Iris pigment epithelial cell (primary cell): ENCODE measurements around the gene BSPRY.
A peak's percentile ranks its signal among the peaks of the same experiment; 100 is the strongest.

ENCODE experiments used
- DNase-seq: peaks from one replicate; pipeline ENCODE4 v3.0.0-alpha.2; 2011; ENCODE audit warnings: low read depth

BSPRY gene

DNA sequence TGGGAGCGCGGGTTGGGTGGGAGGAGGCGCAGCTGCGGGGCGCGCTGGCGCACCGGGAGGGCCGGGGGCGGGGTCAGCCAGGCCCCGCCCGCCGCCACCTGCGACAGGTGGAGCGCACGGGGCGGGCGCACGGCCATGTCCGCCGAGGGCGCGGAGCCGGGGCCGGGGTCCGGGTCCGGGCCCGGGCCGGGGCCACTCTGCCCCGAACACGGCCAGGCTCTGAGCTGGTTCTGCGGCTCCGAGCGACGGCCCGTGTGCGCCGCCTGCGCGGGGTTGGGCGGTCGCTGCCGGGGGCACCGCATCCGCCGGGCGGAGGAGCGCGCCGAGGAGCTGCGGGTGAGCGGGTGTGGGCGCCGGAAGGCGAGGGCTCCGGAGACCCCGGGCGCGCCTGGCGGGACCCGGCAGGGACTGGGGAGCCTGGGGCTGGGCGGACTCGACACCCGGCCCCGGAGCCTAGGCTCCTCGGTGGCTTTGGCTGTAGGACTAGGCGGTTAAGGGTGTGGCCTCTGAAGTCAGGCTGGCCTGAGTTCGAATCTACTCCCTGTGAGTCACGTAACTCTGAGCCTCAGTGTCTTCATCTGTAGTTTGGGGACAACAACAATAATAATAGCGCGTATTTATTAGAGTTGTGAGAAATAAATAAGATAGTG lies at the start of gene BSPRY:
BSPRY (plus strand) TSS at position 97 of the 650 bp plus-strand sequence; CDS start at position 136, 39 bp downstream.
- no peak for DNase-seq

GRCh38 chr9:113299800-113300292 lies 49.5 kb upstream of the BSPRY start:
- no peak for DNase-seq

DNA sequence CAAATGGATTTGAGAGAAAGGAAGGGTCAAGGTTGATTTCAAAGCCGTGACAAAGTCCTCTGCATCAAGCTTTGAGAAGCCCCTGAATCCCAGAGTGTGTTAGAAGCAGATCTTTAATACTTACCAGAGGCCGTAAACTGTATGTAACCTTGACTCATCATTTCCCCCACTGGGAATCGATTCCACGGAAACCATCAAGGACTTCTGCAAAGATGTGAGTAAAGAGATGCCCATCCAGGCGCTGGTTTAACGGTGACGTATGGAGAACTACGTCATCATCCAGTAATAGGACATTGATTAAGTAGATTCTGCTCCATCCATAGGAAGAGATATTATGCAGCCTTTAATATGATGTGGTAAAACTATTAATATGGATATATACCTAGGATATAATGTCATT lies 47.8 kb upstream of the BSPRY start:
- no peak for DNase-seq

DNA sequence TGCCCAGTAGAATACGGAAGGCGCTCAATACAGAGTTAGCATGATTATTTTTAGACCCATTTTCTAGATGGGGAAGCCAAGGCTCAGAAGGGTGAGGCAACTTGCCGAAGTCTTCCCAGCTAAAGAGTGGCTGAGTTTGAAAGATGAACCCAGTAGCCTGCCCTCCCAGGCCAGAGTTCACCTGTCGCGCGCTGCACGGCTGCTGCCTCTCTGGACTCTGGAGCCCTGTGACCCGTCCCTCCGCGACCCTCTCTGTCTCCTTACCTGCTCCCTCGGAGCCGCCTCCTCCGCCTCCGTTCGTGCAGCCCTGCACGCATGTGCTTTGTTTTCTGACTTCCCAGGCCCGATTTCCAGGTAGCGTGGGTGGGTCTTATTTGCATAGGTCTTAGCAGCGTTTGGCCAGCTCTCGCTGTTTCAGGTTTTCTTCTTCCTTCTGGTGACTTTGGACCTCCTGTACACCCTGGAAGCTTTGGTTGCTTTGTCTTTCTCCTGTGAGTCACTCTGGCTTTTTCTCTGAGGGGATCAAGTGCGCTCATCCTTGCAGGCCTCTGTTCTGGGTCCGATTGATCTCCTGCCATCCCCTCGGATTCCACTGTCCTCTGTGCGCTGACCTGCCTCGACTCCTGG lies 46.4 kb upstream of the BSPRY start, which contains the start of gene RNF183:
RNF183 (minus strand) TSS at position 585 of the 627 bp plus-strand sequence. CDS start 5,192 bp downstream, outside the sequence.
- no peak for DNase-seq

DNA sequence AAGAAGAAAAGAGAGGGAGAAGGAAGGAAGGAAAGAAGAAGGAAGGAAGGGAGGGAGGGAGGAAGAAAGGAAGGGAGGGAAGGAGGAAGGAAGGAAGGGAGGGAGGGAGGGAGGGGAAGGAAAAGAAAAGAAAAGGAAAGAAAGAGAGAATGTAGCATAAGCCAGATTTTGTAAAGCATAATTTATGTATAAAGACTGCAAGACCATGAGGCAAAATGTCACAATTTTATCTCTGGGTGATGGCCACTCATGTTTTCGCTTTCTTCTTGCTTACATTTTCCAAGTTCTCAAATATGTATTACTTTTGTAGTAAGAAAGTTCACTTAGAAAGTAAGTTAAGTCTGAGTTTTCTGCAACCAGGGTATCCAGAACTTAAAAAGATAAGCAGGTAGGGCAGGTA lies 42.8 kb upstream of the BSPRY start:
- DNase-seq, result no peak

GRCh38 chr9:113307396-113307975 lies 41.9 kb upstream of the BSPRY start:
- DNase-seq, result no peak

- DNase-seq, result peak; percentile 57
Measured at GRCh38 chr9:113309204-113309813, 40.0 kb upstream of the BSPRY start.

DNA sequence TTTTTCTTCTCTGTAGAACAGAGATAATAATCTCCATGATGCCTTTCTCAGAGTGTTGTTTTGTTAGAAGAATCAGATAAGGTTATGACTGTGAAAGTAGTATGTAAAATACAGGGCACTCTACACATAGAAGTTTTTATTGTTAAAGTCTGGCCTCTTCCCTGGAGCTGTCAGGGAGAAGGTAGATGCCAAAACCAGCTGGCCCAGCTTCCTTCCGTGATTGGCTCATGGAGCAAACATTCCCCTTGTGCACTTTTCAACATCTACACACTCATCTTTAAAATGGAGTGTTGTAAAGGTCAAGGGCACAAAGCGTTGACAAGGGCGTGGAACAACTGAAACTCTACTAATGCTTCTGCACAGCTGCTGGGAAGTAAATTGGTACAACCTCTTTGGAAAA lies 38.8 kb upstream of the BSPRY start:
- DNase-seq, result no peak

- no peak for DNase-seq
Measured at GRCh38 chr9:113311961-113312360, 37.4 kb upstream of the BSPRY start.

DNA sequence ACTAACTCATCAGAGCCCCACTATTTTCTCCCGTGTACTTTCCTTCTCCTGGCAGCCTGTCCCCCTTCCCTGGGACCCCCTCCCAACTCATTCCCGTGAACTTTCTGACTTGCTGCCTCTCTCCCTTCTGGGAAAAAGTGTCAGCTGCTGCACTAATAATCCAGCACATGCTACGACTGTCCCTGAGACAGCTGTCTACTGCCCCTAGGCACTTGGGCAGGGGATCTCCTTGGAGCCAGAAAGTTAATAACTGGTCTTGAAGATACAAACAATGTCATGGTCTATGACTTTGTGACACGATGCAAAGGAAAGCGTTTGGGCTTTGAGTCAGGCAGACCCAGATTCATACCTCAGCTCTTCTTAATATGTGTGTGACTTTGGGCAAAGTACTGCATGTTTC lies 36.1 kb upstream of the BSPRY start:
- DNase-seq, result no peak

GRCh38 chr9:113315231-113315630 lies 34.1 kb upstream of the BSPRY start:
- DNase-seq, result no peak

GRCh38 chr9:113316030-113316429 lies 33.3 kb upstream of the BSPRY start:
- no peak for DNase-seq

DNA sequence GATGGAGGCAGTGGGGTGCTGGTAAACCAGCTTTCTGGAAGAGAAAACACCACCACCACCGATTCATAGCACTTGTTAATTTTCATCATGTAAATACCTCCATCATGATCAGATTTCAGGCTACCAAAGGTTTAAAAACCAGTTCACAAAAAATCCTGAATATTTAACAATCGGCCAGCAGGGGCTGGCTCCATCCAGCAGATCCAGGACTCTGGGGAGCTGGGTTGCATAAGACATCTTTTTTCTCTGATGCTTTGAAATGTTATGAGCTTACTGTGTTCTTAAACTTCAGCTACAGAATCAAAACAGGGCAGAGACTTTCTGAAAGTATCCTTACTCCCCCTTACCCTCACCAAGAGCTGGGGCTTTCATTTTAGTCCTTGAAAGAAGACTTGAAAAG lies 31.6 kb upstream of the BSPRY start:
- DNase-seq, result no peak

- no peak for DNase-seq
Measured at GRCh38 chr9:113319054-113319453, 30.3 kb upstream of the BSPRY start.

GRCh38 chr9:113320051-113320450 lies 29.3 kb upstream of the BSPRY start:
- DNase-seq, result no peak

DNA sequence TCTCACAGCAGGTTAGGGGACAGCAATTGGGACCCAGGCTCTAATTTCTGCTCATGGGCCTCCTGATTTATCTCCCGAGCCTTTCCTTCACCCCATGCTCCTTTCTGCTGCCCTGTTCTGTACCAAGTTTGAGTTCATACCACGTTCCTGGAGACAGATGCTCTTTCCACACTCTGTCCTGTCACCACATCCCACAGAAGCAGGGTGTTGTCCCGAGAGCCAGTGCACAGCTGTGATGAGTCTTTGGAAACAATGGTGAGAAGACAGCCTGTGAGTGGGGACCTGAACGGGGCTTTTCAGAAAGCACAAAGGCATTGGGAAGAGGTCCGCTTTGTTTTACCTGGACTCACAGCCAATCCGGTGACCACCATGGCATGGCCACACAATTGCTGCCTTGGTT lies 26.7 kb upstream of the BSPRY start:
- no peak for DNase-seq

- DNase-seq, result no peak
Measured at GRCh38 chr9:113326230-113326629, 23.1 kb upstream of the BSPRY start.

DNA sequence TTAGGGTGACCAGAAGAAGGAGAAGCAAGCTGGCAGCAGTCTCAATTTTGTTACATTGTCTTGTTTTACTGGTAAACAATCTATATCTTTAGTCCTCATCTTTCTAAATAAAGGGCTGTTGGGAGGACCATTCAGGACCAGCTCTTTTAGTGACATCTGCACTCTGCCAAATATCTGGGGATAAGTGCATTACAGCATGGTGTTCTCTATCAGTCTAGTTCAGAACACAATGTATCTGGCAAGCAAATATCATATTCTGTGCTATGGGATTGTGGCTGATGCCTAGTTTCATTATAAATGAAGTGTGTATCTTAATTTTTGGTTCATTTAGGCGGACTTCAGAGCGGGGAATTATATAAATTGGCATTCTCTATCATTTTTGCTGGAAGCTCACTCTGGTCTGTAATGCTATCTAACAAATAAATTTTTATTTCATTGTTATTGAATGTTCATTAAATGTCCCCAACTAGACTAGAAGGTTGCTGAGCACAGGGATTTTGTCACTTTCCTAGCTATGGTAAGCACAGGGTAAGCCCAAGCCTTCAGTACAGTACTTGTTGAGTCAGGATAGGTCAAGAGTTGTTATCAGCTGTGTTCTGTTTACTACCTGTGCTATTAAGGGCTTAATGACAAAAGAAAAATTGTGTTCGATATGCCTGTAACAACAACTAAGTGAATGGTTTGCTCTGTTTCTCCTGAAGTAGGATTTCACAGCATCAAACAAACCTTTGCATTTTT lies 21.1 kb upstream of the BSPRY start:
- no peak for DNase-seq

GRCh38 chr9:113331780-113332179 lies 17.6 kb upstream of the BSPRY start:
- no peak for DNase-seq

- no peak for DNase-seq
Measured at GRCh38 chr9:113337714-113338113, 11.6 kb upstream of the BSPRY start.

DNA sequence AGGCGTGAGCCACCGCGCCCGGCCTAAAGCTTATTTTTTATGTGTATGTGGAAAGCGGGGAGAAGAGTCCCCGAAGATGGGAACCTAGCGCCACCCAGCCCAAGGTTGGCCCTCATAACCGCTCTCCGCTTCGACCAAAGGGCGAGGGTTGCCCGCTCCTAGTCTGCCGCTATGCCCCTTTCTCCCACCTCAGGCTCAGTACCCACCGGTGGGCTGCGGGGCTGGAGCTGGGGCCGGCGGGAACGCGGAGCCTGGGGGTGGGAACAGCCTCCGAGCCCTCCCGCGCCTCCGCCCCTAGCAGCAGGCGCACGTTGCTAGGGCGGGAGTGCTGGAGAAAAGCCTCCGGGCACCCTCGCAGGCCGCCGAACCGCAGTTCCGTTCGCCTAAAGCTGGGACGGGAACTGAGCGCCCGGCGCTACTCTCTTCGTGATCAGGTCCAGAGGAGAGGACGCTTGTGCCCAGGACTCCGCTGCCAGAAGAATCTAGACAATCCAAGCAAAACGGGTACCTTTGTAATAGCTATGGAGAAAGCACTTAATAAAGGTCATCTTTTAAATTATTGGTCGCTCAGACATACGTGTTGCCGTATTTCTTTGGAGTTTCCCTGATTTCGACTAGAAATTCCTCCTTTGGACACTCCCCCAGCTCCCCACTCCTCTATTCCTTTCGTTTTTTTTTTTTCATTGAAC lies 9.2 kb upstream of the BSPRY start, which contains the start of gene WDR31:
WDR31 (minus strand) TSS at position 265 of the 689 bp plus-strand sequence. CDS start 8,253 bp downstream, outside the sequence.
- DNase-seq, result peak; percentile 92
